Activated T-helper 2 cell treated with anti-CD3 and anti-CD28 coated beads, Interferon-gamma antibody, Interleukin-2, Interleukin-4, amounts not matched to agents 10 μg/mL and 5 μg/mL and 100 μg/mL, durations not matched to agents 14 hours and 24 hours and 36 hours (primary cell): ENCODE measurements around the gene CELF4. TPM values are rescaled to one million over a fixed set of nuclear protein-coding genes. Genes with fewer than 3 reads are reported as not detected.

ENCODE experiments used
- DNase-seq: peaks from one replicate; pipeline ENCODE4 v3.0.0; 2021; ENCODE audit warnings: low spot score
- H3K27ac Mint-ChIP-seq: one replicate; pipeline ENCODE4 v1.8.0; 2021; ENCODE audit warnings: mixed read lengths
- H3K27me3 Mint-ChIP-seq: one replicate; pipeline ENCODE4 v1.8.0; 2021; ENCODE audit warnings: low read depth, mixed read lengths
- H3K36me3 Mint-ChIP-seq: one replicate; pipeline ENCODE4 v1.8.0; 2021; ENCODE audit warnings: low read depth, mixed read lengths
- H3K4me1 Mint-ChIP-seq: one replicate; pipeline ENCODE4 v1.8.0; 2021; ENCODE audit warnings: low read depth, mixed read lengths
- H3K4me3 Mint-ChIP-seq: one replicate; pipeline ENCODE4 v1.8.0; 2021; ENCODE audit warnings: low read depth, mild to moderate bottlenecking, moderate library complexity, mixed read lengths
- H3K9me3 Mint-ChIP-seq: one replicate; pipeline ENCODE4 v1.8.0; 2021; ENCODE audit warnings: mixed read lengths
- intact Hi-C: fragments of 100-400 bp; cut with micrococcal nuclease; formaldehyde crosslinking; loops from one replicate; pipeline ENCODE4 v1.15.1; 2023
- total RNA-seq: library from RNA; stranded (reverse); gene quantifications from 2 replicates; pipeline ENCODE4 v1.2.3, GENCODE V29; 2022

Gene CELF4
- total RNA-seq, 1 donor from 2014 or later, result not detected

DNA sequence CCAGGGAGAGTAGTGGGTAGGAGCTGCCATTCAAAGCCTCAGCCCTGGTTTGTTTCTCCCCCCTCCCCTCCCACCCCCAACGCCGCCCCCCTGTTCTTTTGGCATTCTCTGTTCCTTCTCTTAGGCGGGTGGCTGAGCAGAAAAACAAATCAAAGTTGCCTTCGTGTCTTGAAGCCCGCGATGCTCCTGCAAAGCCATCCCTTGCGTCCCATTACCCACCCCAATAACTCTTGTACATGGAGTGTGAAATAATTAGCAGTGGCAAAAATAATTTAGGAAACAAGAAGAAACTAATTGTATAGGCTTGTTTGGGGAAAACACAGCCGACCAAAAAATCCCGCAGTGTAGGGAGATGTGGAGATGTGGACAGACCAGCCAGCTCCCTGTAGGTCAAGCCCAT lies 59.6 kb downstream of the CELF4 start:
- no peak for DNase-seq
- no peak overlapping the region for H3K4me3 Mint-ChIP-seq
- H3K27me3 Mint-ChIP-seq, result no peaks in the 10 kb centered on the region
- no peaks in the 10 kb centered on the region for H3K4me1 Mint-ChIP-seq
- intact Hi-C loops, result no loop called here
- H3K27ac Mint-ChIP-seq, result no peak overlapping the region
- no peaks in the 10 kb centered on the region for H3K9me3 Mint-ChIP-seq
- H3K36me3 Mint-ChIP-seq, result no peaks in the 10 kb centered on the region

DNA sequence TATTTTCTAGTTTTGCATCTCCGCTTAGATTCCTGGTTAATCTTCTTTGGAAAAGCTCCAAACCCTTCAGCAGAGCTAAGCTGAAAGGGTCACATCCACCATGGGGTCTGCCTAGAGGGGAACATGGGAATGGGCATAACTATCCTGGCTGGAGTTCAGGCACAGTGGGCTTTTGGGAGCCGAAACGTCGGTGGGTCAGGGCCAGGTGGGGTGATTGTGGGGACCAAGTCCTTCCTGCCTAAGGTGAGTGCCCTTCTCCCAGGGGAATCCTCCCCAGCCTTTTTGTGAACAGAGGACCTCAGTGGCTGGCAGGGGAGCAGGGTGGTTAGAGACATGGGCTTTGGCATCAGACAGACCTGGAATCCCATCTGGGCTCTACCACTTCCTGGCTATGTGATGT lies 60.3 kb downstream of the CELF4 start:
- Mint-ChIP-seq H3K27me3 (no peaks in the 10 kb centered on the region), H3K36me3 (no peaks in the 10 kb centered on the region), H3K4me3 (no peak overlapping the region), H3K27ac (no peak overlapping the region), H3K4me1 (no peaks in the 10 kb centered on the region), H3K9me3 (no peaks in the 10 kb centered on the region)
- no peak for DNase-seq
- intact Hi-C loops, result no loop called here

DNA sequence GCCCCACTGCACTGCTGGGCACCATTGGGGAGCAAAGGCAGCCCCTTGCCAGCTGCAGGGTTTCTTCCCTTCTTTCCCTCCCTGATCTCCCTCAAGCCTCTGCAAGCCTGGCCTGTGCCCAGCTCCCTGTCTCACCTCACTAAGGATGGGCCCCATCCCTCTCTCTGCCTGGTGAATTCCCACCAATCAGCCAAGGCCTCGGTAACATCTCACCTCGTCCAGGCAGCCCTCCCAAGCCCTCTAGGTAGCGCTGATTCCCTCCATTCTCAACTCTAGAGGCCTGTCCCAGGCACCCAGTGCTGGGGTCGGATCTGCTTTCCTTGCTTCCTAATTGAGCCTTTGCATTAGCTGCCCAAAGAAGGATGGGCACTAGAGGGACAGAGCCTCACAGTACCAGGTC lies 63.0 kb downstream of the CELF4 start:
- no peaks in the 10 kb centered on the region for H3K9me3 Mint-ChIP-seq
- no peak for DNase-seq
- no peaks in the 10 kb centered on the region for H3K27me3 Mint-ChIP-seq
- no peaks in the 10 kb centered on the region for H3K4me1 Mint-ChIP-seq
- no peak overlapping the region for H3K4me3 Mint-ChIP-seq
- no peaks in the 10 kb centered on the region for H3K36me3 Mint-ChIP-seq
- intact Hi-C loops, result no loop called here
- H3K27ac Mint-ChIP-seq, result no peak overlapping the region

DNA sequence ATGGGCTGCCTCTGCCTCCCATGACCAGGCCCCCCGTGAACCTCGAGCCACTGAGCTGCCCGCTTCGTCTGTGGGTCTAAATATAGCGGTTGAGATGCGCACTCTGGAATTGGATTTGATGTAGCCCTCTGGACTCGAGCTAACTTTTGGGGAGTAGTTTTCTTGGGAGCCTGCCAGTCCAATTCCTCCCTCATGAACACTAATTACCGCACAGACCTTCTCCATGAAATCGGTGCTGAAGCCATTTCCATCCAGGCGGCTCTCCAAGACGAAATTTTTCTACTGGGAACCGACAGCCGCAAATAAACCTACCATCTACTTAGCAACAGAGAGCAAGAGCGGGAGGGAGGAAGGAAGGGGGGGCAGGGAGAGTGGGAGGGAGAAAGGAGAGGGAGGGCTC lies 63.6 kb downstream of the CELF4 start:
- H3K4me1 Mint-ChIP-seq, result no peaks in the 10 kb centered on the region
- no peaks in the 10 kb centered on the region for H3K27me3 Mint-ChIP-seq
- H3K4me3 Mint-ChIP-seq, result no peak overlapping the region
- intact Hi-C loops, result no loop called here
- no peaks in the 10 kb centered on the region for H3K9me3 Mint-ChIP-seq
- no peaks in the 10 kb centered on the region for H3K36me3 Mint-ChIP-seq
- no peak for DNase-seq
- no peak overlapping the region for H3K27ac Mint-ChIP-seq

DNA sequence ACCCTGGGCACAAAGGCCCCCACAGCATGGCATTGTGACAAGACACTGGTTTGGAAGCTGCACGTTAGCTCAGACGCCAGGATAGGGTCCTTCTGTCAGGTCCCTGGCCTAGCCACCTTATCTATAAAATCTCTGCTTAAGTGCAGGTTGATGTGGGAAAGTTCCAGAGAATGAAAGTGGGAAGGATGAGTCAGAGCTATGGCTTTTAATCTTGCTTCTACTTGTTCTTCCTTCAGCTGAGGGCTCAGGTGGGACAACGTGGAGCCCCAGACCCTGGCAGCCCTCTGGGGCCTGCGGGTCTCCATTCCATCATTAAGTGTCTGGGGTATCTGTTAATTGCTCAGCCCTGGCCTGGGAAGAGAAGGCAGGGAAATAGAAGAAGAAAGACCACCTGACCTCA lies 64.5 kb downstream of the CELF4 start:
- intact Hi-C loops, result no loop called here
- no peak for DNase-seq
- H3K4me3 Mint-ChIP-seq, result no peak overlapping the region
- H3K27ac Mint-ChIP-seq, result no peak overlapping the region
- no peaks in the 10 kb centered on the region for H3K36me3 Mint-ChIP-seq
- no peaks in the 10 kb centered on the region for H3K9me3 Mint-ChIP-seq
- no peaks in the 10 kb centered on the region for H3K27me3 Mint-ChIP-seq
- no peaks in the 10 kb centered on the region for H3K4me1 Mint-ChIP-seq

DNA sequence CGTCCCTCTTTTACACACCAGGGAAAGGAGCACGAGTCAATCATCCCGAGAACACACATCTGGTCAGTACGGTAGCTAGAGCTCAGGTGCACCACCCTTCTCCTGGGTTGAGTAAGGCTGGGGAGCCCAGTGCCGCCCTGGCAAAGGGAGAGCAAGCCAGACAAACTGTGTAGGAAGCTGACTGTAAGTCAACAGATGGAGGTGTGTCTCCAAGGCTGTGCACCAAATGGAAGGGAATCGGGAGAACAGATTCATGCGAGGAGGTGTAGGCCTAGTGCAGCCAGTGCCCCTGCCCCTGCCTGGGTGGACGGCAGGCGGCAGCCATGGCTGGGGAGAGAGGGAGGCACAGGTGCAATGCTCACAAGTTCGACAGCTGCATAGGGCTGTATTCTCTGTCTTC lies 65.7 kb downstream of the CELF4 start:
- DNase-seq, result no peak
- no peaks in the 10 kb centered on the region for H3K9me3 Mint-ChIP-seq
- H3K27me3 Mint-ChIP-seq, result no peaks in the 10 kb centered on the region
- no peak overlapping the region for H3K27ac Mint-ChIP-seq
- intact Hi-C loops, result no loop called here
- no peak overlapping the region for H3K4me3 Mint-ChIP-seq
- H3K4me1 Mint-ChIP-seq, result no peaks in the 10 kb centered on the region
- H3K36me3 Mint-ChIP-seq, result no peaks in the 10 kb centered on the region

DNA sequence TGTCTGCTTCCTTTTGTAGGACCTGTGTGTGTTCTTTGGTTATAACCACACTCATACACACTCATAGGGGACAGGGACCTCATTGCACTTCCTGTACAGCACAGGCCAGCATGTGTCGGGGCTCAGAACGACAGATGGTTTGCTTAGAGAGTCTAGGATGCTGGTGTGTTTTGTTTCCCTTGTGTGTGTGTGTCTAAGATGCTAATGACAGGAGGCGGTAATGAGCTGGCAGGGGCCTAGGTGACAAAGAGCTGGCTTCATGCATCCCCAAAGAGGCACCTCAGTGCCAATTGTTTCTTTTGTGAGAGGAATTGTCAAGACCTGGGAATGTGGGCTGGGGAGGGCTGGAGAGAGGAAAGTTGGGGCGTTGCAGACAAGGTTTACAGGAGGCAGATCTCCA lies 66.6 kb downstream of the CELF4 start:
- H3K4me1 Mint-ChIP-seq, result no peaks in the 10 kb centered on the region
- no peaks in the 10 kb centered on the region for H3K36me3 Mint-ChIP-seq
- no peaks in the 10 kb centered on the region for H3K27me3 Mint-ChIP-seq
- H3K27ac Mint-ChIP-seq, result no peak overlapping the region
- H3K9me3 Mint-ChIP-seq, result no peaks in the 10 kb centered on the region
- intact Hi-C loops, result no loop called here
- H3K4me3 Mint-ChIP-seq, result no peak overlapping the region
- DNase-seq, result no peak

DNA sequence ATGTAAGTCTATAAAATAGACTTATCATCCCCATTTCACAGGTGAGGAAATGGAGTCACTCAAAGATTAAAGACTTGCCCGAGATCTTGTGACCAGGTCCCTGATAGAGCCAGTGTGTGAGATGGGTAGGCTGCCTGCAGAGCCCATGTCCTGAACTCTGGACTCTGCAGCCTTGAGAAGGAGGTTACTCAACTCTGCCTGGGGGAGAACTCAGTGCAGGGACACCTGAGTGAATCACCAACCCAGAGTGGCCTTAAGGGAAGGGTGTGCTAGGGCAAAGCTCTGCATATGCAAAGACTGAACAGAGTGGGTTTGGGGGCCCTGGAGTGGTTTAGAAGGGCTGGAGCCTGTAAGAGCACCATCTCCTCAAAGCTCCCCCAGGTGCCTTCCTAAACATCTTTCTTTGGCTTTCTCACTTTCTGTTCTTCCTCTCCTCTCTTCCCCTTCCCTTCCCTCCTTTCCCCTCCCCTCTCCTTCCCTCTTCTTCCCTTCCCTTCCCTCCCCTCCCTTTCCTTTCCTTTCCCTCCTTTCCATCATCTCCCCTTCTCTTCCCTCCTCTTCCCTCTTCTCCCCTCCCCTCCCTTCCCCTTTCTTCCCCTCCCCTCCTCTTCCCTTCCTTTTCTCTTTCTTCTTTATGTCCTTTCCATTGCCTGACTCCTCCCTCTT lies 67.6 kb downstream of the CELF4 start:
- H3K36me3 Mint-ChIP-seq, result no peaks in the 10 kb centered on the region
- no peak for DNase-seq
- no peaks in the 10 kb centered on the region for H3K27me3 Mint-ChIP-seq
- no peaks in the 10 kb centered on the region for H3K9me3 Mint-ChIP-seq
- H3K4me1 Mint-ChIP-seq, result no peaks in the 10 kb centered on the region
- H3K4me3 Mint-ChIP-seq, result no peak overlapping the region
- intact Hi-C loops, result no loop called here
- no peak overlapping the region for H3K27ac Mint-ChIP-seq

DNA sequence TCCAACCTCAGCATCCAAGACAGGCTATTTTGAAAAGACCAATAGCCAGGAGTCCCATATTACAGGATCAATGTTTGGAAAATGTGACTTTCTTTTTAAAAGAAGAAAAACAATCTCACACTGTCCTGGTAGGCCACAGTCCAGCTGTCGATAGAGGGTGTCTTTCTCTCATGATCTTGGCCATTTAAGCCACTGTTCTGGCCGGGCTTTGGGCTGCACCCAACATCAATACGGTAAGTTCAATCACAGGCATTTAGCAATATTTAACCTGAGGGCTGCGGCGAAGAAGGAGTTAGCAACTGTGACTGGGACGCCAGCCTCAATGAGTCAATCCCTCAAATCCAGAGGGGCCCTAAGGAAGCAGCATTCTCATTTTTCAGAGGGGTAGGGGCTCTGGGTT lies 69.0 kb downstream of the CELF4 start:
- Mint-ChIP-seq H3K27ac (no peak overlapping the region), H3K27me3 (no peaks in the 10 kb centered on the region), H3K9me3 (no peaks in the 10 kb centered on the region), H3K4me1 (no peaks in the 10 kb centered on the region), H3K36me3 (no peaks in the 10 kb centered on the region), H3K4me3 (no peak overlapping the region)
- intact Hi-C loops, result no loop called here
- no peak for DNase-seq

DNA sequence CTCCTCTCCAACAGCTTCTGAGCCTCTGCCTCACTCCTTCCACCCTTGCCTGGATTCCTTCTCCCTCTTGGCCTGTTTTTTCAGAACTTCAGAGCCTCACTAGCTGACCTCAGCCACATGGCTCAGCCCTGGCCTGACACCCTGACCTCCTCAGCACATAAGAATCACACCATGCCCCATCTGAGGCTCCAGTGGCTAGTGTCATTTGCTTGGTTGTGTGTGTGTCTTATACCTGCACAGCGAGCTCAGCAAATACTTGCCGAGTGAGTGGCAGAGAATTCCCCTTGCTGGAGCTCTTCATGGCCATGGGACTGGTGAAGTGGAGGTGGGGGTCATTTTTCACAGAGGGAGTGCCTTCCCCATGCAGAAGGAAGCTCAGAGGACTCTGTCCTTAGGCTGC lies 70.2 kb downstream of the CELF4 start:
- no peak overlapping the region for H3K27ac Mint-ChIP-seq
- intact Hi-C loops, result no loop called here
- no peak overlapping the region for H3K4me3 Mint-ChIP-seq
- H3K27me3 Mint-ChIP-seq, result no peaks in the 10 kb centered on the region
- H3K4me1 Mint-ChIP-seq, result no peaks in the 10 kb centered on the region
- no peaks in the 10 kb centered on the region for H3K36me3 Mint-ChIP-seq
- DNase-seq, result no peak
- no peaks in the 10 kb centered on the region for H3K9me3 Mint-ChIP-seq

DNA sequence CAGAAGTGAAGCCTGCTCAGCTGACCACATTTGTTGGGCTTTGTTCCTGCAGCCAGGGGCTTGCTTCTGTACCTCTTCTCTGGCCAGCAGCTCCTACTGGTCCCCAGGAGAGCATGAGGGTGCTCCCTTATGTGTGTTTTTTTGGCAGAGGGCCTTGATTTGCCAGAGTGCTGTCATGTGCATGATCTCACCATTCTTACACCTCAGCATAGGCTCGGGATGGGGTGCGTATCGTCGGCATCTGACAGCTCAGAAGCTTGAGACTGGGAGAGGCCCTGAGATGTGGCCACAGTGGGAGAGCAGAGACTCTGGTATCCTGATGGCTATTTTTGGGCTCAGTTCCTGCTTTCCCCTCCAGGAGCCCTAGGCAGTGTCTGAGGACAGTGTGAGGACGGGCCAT lies 71.2 kb downstream of the CELF4 start:
- H3K4me1 Mint-ChIP-seq, result no peaks in the 10 kb centered on the region
- no peak overlapping the region for H3K27ac Mint-ChIP-seq
- intact Hi-C loops, result no loop called here
- no peak for DNase-seq
- H3K36me3 Mint-ChIP-seq, result no peaks in the 10 kb centered on the region
- no peaks in the 10 kb centered on the region for H3K27me3 Mint-ChIP-seq
- H3K9me3 Mint-ChIP-seq, result no peaks in the 10 kb centered on the region
- no peak overlapping the region for H3K4me3 Mint-ChIP-seq

DNA sequence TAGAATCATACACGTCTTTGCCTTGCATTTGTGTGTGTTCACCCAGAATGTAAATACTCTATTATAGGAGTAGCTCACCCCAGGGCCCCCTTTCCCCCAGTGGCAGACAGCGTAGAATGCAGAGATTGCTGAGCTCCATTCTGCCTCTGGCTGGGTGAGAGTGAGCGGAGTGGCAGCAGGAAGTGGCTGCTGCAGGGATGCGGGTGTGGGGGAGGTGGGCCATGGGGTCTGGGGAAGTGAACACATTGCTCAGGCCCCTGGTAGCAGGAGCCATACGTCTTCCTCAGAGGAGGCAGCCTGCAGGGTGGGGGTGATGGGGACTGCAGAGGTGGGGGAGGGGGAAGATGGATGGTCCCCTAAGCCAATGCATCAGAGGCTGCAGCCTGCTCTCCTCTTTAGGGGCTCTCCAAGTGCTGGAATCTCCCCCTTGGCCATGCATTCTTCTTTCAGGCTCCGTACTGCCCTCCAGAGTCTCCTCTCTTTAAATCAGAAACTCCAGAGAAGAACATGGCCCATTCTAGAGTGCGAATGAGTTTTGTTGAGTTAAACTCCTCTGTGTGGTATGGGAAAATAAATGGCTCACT lies 72.2 kb downstream of the CELF4 start:
- no peaks in the 10 kb centered on the region for H3K36me3 Mint-ChIP-seq
- DNase-seq, result no peak
- peaks cover 1% of the 10 kb centered on the region for H3K27me3 Mint-ChIP-seq
- no peaks in the 10 kb centered on the region for H3K9me3 Mint-ChIP-seq
- no peaks in the 10 kb centered on the region for H3K4me1 Mint-ChIP-seq
- H3K27ac Mint-ChIP-seq, result no peak overlapping the region
- intact Hi-C loops, result no loop called here
- H3K4me3 Mint-ChIP-seq, result no peak overlapping the region

DNA sequence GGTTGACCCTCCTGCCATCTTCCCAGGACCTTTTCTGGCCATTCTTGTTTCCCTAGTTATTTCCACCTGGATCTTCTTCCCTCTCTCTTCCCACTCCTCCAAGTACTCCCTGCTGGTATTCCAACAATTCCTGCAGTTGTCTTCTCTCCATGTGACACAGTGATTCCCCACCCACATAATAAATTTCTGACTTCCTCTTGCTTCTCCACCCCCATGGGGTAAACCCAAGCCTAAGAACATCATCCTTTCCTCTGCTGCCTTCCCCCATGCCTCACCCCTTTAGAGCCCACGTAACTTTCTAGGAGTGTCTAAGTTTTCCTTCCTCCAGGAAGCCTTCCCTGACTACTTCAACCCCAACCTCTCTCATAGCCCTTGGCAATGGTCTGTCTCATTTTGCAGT lies 72.6 kb downstream of the CELF4 start:
- Mint-ChIP-seq H3K9me3 (no peaks in the 10 kb centered on the region), H3K36me3 (no peaks in the 10 kb centered on the region), H3K27me3 (peaks cover 6% of the 10 kb centered on the region), H3K27ac (no peak overlapping the region), H3K4me1 (no peaks in the 10 kb centered on the region), H3K4me3 (no peak overlapping the region)
- no peak for DNase-seq
- intact Hi-C loops, result no loop called here

DNA sequence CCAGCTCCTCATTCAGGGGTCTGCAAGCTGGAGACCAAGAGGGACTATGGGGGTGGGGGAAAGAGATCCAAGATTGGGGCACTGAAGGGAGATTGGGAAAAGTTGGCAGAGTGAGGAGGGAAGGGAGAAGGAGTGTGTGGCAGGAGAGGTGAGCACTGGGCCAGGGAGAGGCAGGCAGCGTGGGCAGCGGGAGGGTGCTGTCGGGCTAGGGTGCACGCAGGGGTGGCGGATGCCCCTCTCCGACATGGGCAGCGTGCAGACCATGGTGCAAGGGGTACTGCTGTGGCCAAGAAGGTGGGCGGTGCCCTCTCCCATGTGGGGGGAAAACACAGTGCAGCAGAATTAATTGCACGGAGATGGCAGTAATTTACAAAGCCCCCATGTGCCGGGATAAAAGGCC lies 74.1 kb downstream of the CELF4 start:
- Mint-ChIP-seq H3K36me3 (no peaks in the 10 kb centered on the region), H3K27ac (no peak overlapping the region), H3K27me3 (peaks cover 19% of the 10 kb centered on the region), H3K4me3 (no peak overlapping the region), H3K9me3 (no peaks in the 10 kb centered on the region), H3K4me1 (no peaks in the 10 kb centered on the region)
- intact Hi-C loops, result no loop called here
- DNase-seq, result no peak
